Nephron (organoid): Measurements from ENCODE around the gene CTAGE4.
"Not testable (repeated sequence)": the region's sequence is repeated elsewhere in the genome, so short reads cannot be mapped to it uniquely, and the experiment has no call there.

ENCODE experiments used
- H3K27ac Mint-ChIP-seq, 3 experiments: 2 replicates each; pipeline ENCODE4 v1.8.0; 2020; ENCODE audit warnings: mixed read lengths in 3 of 3, mild to moderate bottlenecking in 2 of 3, moderate library complexity in 1 of 3
- H3K27me3 Mint-ChIP-seq: 2 replicates; pipeline ENCODE4 v1.8.0; 2021; ENCODE audit warnings: low read depth, mild to moderate bottlenecking, moderate library complexity, mixed read lengths
- H3K36me3 Mint-ChIP-seq: 2 replicates; pipeline ENCODE4 v1.8.0; 2020; ENCODE audit warnings: low read depth, mixed read lengths
- H3K4me1 Mint-ChIP-seq: 2 replicates; pipeline ENCODE4 v1.8.0; 2020; ENCODE audit warnings: mixed read lengths
- H3K4me3 Mint-ChIP-seq, 3 experiments: 2 replicates each; pipeline ENCODE4 v1.8.0; 2020; ENCODE audit warnings: mild to moderate bottlenecking in 3 of 3, mixed read lengths in 3 of 3, moderate library complexity in 2 of 3
- H3K9me3 Mint-ChIP-seq: 2 replicates; pipeline ENCODE4 v1.8.0; 2020; ENCODE audit warnings: mixed read lengths

The CTAGE4 gene

GRCh38 chr7:144195212-144195872, 12.1 kb downstream of the CTAGE4 start, which contains the start of gene ARHGEF35:
Gene ARHGEF35 (minus strand): TSS chr7:144195833. CDS start chr7:144188383, 7,450 bp downstream.
- peak within 1 kb of the TSS; percentile 91 to 98 (median 95) for H3K27ac Mint-ChIP-seq
- H3K36me3 Mint-ChIP-seq, H3K27me3 Mint-ChIP-seq, H3K9me3 Mint-ChIP-seq, H3K4me1 Mint-ChIP-seq: not testable (repeated sequence)
- peak within 1 kb of the TSS; percentile 80 to 87 (median 86) for H3K4me3 Mint-ChIP-seq

DNA sequence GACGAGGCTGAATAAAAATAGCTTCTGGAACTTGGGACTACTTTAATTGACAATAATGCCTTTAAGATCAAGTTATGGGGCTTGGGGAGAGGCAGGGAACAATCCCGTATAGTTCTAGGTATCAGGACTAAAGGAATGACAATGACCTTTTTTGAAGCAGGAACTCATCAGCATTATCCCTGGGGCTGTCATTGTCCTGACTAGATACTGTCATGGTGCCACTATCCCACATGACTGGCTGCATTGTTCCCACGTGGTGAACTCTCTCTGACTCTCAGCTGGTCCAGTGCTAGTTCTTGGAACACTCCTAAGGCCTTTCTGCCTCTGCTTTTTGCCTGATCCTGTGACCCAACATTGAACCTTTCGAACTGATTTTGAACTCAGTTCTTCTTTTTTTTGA, 15.7 kb downstream of the CTAGE4 start:
- H3K27me3 Mint-ChIP-seq: not testable (repeated sequence)

DNA sequence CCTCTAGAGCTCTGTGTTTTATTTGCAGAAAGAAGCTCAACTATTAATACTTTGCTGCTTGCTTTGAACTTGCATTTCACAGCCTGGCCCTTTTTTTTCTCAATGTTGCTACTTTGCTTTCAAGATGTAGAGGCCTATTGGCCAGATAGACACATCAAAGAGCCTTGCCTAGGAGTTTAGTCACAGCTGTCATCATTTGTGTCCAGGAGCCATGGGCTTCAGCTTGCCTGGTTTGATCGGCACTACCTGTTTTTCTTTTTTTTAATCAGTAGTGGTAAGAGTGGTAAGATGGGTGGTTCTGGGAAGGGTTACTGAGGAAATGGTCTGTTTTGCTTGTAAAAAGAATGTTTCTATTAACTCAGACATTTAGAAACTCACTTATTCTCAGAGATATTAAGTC, 18.7 kb downstream of the CTAGE4 start:
- not testable (repeated sequence) for H3K27ac Mint-ChIP-seq, H3K4me1 Mint-ChIP-seq, H3K4me3 Mint-ChIP-seq, H3K27me3 Mint-ChIP-seq, H3K9me3 Mint-ChIP-seq, H3K36me3 Mint-ChIP-seq

More for the DNA sequence above, 15.7 kb downstream of the CTAGE4 start:
- not testable (repeated sequence) for H3K27ac Mint-ChIP-seq, H3K9me3 Mint-ChIP-seq, H3K4me1 Mint-ChIP-seq, H3K36me3 Mint-ChIP-seq, H3K4me3 Mint-ChIP-seq

DNA sequence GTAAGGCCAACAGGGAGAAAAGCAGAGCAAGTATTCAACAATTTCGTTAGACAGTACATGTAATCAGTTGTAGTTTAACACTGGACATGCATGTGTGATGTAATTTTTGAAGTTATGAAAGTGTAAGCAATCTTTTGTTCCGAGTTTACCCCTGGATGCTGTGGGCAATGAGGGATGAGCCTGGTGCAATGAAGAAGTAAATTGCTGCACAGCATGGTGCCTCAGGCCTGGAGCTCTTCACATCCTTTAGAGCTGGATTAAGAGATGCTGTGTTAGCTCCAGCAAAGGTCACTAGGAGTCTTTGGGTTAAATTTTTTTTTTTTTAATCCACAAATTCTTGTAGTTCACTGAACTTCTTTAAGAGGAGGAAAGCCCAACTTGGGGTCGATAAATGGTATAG, 19.8 kb downstream of the CTAGE4 start:
- H3K27me3 Mint-ChIP-seq, H3K9me3 Mint-ChIP-seq, H3K4me3 Mint-ChIP-seq, H3K27ac Mint-ChIP-seq, H3K4me1 Mint-ChIP-seq, H3K36me3 Mint-ChIP-seq: not testable (repeated sequence)

GRCh38 chr7:144205306-144205705, 22.0 kb downstream of the CTAGE4 start:
- H3K27ac Mint-ChIP-seq, H3K4me1 Mint-ChIP-seq, H3K36me3 Mint-ChIP-seq, H3K9me3 Mint-ChIP-seq, H3K4me3 Mint-ChIP-seq, H3K27me3 Mint-ChIP-seq: not testable (repeated sequence)

DNA sequence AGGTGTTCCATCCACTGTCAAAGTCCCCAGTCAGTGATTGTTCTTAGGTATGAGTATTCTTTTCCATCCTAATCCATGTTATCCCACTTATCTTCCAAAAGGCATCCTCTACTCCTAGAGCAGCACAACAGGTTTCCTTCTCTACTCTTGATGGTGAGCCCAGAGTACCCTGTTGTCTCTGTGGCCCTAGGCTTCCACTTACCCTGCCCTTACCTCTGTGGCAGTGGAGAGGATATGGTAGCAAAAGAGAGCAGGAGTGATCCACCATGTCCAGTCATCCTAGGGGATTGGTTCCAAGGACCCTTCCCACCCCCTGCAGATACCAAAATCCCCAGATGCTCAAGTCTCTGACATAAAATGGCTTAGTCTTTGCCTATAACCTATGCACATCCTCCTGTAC, 33.9 kb downstream of the CTAGE4 start:
- not testable (repeated sequence) for H3K4me1 Mint-ChIP-seq, H3K27me3 Mint-ChIP-seq, H3K4me3 Mint-ChIP-seq

GRCh38 chr7:144218581-144218980, 35.3 kb downstream of the CTAGE4 start:
- H3K27ac Mint-ChIP-seq, H3K9me3 Mint-ChIP-seq: not testable (repeated sequence)

More for the DNA sequence above, 33.9 kb downstream of the CTAGE4 start:
- not testable (repeated sequence) for H3K36me3 Mint-ChIP-seq, H3K9me3 Mint-ChIP-seq, H3K27ac Mint-ChIP-seq

DNA sequence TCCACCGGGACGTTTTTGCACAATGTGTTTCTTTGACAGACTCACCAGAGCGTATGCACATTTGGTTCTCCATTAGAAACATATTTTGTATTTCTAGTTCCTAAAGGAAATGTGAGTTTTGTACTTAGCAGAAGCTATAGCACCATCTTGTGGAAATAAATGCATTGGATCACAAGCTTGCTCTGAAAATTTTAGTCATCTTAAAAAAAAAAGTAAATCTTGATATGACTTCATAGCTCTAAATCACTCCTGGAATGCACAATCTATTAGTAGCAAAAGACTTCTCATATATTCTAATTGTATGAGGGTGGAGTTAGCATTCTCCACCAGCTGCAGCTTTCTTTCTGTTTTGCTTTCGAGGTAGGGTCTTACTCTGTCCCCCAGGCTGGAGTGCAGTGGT, 35.9 kb downstream of the CTAGE4 start:
- not testable (repeated sequence) for H3K27me3 Mint-ChIP-seq, H3K4me3 Mint-ChIP-seq, H3K9me3 Mint-ChIP-seq, H3K36me3 Mint-ChIP-seq, H3K4me1 Mint-ChIP-seq, H3K27ac Mint-ChIP-seq

More at GRCh38 chr7:144218581-144218980, 35.3 kb downstream of the CTAGE4 start:
- H3K4me1 Mint-ChIP-seq, H3K27me3 Mint-ChIP-seq, H3K36me3 Mint-ChIP-seq, H3K4me3 Mint-ChIP-seq: not testable (repeated sequence)

DNA sequence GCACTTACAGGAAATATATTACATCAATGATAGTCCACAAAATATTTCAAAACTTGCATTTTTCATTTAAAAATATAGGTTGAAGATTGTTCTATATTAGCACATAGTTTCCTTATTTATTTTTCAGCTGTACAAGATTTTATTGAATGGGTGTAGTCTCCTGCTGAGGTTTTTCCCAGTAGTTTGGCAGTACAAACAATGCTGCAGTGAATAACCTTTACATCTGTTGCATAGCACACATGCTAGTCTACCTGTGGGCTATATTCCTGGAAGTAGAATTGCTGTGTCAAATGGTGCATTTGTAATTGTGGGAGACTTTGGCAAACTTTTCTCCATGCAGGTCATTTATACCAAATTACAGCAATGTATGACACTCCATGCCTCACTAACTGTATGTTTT, 37.3 kb downstream of the CTAGE4 start:
- not testable (repeated sequence) for H3K36me3 Mint-ChIP-seq, H3K4me3 Mint-ChIP-seq, H3K9me3 Mint-ChIP-seq, H3K4me1 Mint-ChIP-seq, H3K27me3 Mint-ChIP-seq, H3K27ac Mint-ChIP-seq

- not testable (repeated sequence) for H3K4me3 Mint-ChIP-seq, H3K36me3 Mint-ChIP-seq, H3K27me3 Mint-ChIP-seq, H3K9me3 Mint-ChIP-seq, H3K27ac Mint-ChIP-seq, H3K4me1 Mint-ChIP-seq
Measured at GRCh38 chr7:144223675-144224074, 40.4 kb downstream of the CTAGE4 start.

DNA sequence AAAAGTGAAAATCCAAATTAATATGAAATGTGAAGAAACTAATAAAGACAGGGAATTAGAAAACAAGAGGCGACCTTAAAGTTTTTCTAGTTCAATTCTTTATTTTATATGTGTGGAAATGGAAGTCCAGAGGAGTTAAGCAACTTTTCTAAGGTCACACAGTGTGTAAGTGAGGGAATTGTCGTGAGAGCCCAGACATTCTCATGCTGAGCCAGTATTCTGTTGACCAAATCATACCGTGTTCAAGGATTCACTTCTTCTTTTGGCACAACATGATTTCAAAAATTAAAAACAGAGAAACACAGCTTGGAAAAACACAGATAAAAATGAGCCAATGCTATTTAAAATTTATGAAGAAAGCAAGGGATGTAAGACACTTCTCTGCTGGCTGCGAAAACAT, 43.6 kb downstream of the CTAGE4 start:
- not testable (repeated sequence) for H3K27me3 Mint-ChIP-seq

DNA sequence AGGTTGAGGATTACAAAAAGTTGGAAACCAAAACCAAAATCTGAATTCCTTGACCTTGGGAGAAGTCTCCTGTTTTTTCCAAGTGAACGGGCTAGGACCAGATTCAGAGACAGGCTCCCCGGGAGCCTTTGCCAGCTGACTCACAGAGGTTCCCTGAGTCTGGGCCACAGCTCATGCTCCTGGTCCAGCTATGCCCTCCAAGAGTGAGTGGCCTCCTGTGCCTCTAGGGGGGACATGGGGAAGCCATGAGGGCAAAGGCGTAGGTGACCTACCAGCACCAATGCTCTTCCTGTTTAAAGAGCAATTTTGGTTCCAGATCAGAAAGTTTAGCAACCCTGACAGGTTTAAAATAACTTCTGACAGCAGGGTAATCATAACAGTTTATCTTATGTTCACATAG, 45.5 kb downstream of the CTAGE4 start:
- H3K4me1 Mint-ChIP-seq, H3K27me3 Mint-ChIP-seq, H3K4me3 Mint-ChIP-seq, H3K36me3 Mint-ChIP-seq, H3K9me3 Mint-ChIP-seq, H3K27ac Mint-ChIP-seq: not testable (repeated sequence)

More for the DNA sequence above, 43.6 kb downstream of the CTAGE4 start:
- not testable (repeated sequence) for H3K36me3 Mint-ChIP-seq, H3K9me3 Mint-ChIP-seq, H3K4me3 Mint-ChIP-seq, H3K4me1 Mint-ChIP-seq, H3K27ac Mint-ChIP-seq

GRCh38 chr7:144231027-144231426, 47.8 kb downstream of the CTAGE4 start:
- H3K4me3 Mint-ChIP-seq, H3K36me3 Mint-ChIP-seq, H3K4me1 Mint-ChIP-seq, H3K27ac Mint-ChIP-seq, H3K9me3 Mint-ChIP-seq, H3K27me3 Mint-ChIP-seq: not testable (repeated sequence)

- H3K36me3 Mint-ChIP-seq, H3K4me3 Mint-ChIP-seq, H3K27ac Mint-ChIP-seq, H3K4me1 Mint-ChIP-seq, H3K27me3 Mint-ChIP-seq, H3K9me3 Mint-ChIP-seq: not testable (repeated sequence)
Measured at GRCh38 chr7:144233039-144233438, 49.8 kb downstream of the CTAGE4 start.
